ENCODE data around the gene SULF2.

SULF2 gene

GRCh38 chr20:47711046-47711752, 74.1 kb downstream of the SULF2 start:
- no peak for DNase-seq (ENCODE audit: low read depth, low spot score)

DNA sequence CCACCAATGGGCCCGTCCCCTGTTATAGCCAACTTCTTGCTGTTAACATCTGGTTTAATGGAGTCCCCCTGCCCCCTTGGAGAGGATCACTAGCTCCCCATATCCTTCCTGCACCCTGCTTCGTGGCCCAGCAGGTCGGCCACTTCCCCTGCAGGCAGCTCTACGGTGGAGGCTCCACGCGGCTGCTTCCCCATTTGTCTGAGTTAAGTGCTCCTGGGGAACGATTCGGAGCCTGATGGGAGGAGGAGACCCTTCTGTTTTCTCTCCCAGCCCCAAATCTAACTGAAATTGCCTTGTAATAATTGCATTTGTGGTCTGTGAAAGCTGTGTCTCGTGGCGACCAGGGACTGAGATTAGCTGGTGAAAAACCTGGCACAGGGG, 74.6 kb downstream of the SULF2 start:
- DNase-seq (ENCODE audit: low read depth, low spot score), result no peak

DNA sequence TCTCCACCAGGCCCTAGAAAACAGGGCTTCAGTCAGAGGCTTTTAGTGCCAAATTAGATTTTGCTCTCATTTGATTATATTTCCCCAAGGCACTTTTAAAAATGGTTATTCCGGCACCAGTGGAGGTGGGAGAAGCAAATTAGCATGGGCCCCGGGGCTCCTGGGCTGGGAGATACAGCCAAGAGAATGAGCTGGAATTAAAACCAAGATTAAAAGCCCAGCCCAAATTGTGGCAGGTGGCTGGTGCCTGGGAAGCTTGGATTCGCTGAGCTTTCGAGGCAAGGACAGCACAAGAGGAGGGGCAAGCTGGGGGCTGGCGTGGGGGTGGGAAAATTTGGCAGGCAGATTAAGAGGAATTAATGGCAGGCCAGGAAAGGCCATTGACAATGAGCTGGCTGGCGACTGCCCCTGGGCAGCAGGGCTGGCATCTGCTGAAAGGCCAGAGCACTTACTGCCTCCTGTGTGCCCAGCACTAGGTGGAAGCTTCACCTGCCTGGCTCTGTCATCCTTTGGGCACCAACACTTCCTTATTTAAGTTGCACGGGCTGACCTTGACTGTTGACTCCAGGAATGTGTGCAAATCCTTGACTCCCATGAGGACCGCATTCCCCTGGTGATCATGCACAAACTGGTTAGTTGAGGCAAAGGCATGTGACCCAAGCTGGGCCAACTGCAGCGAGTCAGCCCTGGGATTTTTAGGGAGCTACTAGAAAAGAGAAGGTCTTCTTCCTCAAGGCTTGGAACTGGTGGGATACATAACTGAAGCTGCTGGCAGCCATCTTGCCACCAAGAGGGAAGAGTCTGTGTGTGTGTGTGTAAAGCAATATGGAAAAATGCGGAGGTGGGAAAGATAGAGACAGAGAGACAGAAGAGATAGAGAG, 76.1 kb downstream of the SULF2 start:
- DNase-seq (ENCODE audit: low read depth, low spot score), result no peak

- no peak for DNase-seq (ENCODE audit: low read depth, low spot score)
Observed at GRCh38 chr20:47708140-47708807, 77.0 kb downstream of the SULF2 start.

- no peak for DNase-seq (ENCODE audit: low read depth, low spot score)
Observed at GRCh38 chr20:47706345-47706744, 78.9 kb downstream of the SULF2 start.

DNA sequence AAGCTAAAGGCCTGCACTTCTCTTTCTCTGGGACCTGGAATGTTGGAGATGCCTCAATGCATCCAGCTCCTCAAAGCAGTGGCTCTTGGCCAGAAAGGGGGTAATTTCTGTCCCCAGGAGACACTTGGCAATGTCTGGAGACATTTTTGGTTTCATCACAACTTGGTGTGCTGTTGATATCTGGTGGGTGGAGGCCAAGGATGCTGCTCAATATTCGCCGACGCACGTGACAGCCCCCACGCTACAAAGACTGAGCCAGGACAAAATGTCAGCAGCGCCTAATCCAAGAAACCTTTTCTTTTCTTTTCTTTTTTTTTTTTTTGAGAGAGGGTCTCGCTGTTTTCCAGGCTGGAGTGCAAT, 79.8 kb downstream of the SULF2 start:
- DNase-seq (ENCODE audit: low read depth, low spot score), result no peak

- no peak for DNase-seq (ENCODE audit: low read depth, low spot score)
Observed at GRCh38 chr20:47704746-47705496, 80.4 kb downstream of the SULF2 start.

- no peak for DNase-seq (ENCODE audit: low read depth, low spot score)
Observed at GRCh38 chr20:47703748-47704147, 81.5 kb downstream of the SULF2 start.

- DNase-seq (ENCODE audit: low read depth, low spot score), result no peak
Observed at GRCh38 chr20:47701612-47702011, 83.7 kb downstream of the SULF2 start.

DNA sequence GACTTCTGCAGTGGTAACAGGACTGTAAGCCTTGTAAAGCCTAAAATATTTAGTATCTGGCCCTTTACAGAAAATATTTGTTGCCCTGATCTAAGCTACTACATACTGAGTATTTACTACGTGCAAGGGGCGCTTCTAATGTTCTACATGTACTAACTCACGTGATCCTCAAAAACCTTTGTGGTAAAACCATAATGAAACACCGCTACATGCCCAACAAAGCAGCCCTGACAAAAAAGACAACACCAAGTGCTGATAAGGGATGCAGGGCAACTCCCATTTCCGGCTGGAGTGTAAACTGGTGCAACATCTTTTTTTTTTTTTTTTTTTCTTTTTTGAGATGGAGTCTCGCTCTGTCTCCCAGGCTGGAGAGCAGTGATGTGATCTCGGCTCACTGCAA, 85.0 kb downstream of the SULF2 start:
- DNase-seq (ENCODE audit: low read depth, low spot score), result no peak

DNA sequence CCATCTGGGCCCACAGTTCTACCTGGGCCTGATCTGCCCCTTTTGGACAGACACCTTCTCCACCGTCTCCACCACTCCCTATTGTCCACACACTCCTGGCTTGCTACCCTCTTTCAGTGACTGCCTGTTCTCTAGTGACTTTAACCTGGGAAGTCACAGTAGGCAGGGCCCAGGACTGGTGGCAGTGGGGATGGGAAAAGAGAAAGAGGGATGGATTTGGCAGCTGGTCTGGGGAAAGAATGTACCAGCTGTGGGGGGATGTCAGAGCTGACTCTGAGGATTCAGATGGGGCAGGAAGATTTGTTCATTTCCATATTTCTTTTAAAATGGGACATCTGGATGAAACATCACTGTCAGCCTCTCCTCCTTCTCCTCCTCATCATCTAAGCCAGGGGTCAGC, 85.5 kb downstream of the SULF2 start:
- DNase-seq (ENCODE audit: low read depth, low spot score), result no peak

DNA sequence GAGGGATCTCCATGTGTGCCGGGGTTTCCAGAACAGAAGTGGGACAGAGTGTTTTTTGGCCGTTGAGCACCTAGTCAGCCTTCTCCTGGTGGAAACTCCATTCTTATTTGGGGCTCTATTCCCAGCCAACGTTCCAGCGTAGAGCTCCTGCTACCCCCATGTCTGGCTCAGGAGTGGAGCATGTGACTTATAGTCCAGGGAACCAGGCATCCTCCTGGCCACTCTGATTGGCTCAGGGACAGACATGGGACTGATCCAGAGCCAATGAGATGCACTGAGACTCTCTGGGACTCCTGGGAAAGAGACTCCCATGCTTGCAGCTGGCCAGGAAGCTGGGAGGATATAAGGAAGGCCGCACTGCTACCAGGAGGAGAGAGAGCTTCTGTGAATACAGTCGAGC, 87.1 kb downstream of the SULF2 start:
- DNase-seq (ENCODE audit: low read depth, low spot score), result no peak

DNA sequence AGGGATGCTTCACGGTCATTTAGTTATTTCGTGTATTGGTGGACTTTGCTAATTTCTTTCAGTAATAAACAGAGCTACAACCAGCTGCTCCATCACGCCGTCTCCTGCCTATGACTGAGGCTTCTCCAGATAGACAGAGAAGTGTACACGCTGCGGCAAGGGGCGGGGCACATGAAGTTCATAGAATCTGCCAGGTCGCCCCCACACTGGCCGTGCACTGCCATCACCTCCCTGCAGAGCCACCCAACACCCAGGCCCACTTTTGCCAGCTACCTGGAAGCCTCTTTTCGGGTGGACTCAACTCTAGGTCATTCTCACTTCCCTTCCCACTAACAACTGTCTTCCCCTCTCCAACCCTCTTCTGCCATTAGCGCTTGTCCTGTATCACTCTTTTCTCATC, 88.4 kb downstream of the SULF2 start:
- DNase-seq (ENCODE audit: low read depth, low spot score), result no peak

GRCh38 chr20:47694021-47694818, 91.1 kb downstream of the SULF2 start:
- DNase-seq (ENCODE audit: low read depth, low spot score), result no peak

GRCh38 chr20:47691625-47692024, 93.7 kb downstream of the SULF2 start:
- DNase-seq (ENCODE audit: low read depth, low spot score), result no peak

DNA sequence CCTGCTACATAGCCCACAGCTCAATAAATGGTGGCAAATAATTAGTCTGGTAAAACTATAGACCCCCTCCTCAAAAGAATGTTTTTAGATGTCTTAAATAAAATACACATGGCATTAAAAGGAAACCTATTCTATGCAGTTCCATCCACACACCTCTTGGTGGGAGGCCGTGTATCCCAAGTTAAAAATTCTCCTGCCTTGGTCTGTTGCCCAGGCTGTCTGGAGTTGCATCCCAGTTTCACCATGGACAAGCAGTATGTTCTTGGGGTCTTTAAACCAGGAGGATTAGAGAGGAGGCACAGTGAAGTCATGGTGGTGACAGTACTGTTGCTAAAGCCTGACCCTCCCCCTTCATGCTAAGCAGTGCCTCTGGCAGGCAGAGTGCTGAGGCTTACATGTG, 95.5 kb downstream of the SULF2 start:
- no peak for DNase-seq (ENCODE audit: low read depth, low spot score)

DNA sequence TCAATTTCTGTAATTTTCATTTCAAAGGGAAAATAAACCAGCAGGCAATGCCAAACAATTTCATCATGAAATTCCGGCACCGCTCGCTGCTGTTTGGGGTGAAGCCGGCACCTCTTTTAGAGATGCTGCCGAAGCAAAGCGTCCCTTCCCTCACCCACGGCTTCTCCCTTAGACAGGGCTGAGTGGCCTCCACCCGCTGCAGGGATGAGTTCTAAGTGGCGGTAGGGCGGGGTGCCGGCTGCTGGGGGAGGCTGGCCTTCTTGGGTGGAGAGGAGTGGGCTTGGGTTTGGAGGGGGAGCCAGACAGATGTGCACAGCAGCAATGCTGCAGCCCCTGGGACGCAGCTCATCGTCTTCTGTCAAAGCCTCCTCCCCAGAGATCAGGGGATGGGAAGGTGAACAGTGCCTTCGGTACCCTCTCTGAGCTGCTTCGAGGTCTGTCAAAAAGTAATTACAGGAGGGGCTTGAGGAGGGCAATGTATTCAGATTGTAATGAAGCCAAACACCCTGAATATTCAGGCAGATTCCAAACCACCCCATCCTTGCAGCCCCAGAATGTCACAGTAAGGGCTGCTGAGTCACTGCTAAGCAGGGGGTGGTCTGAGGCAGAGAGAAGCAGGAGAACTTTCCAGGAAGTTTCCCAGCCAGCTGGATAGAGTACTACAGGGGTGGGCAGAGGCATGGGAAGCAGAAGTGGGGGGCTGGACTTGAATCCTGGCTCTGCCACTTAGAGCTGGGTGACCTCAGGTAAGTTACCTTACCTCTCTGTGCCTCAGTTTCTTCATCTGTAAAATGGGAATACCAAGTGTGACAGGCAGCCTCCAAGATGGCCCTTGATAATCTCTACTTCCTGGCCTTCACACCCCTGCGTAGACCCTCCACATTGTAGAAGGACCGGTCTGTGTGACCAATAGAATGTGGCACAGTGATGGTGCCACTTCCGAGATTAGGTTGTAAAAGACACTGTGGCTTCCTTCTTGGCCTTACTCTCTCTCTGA, 96.6 kb downstream of the SULF2 start:
- DNase-seq (ENCODE audit: low read depth, low spot score), result peak; percentile 73

DNA sequence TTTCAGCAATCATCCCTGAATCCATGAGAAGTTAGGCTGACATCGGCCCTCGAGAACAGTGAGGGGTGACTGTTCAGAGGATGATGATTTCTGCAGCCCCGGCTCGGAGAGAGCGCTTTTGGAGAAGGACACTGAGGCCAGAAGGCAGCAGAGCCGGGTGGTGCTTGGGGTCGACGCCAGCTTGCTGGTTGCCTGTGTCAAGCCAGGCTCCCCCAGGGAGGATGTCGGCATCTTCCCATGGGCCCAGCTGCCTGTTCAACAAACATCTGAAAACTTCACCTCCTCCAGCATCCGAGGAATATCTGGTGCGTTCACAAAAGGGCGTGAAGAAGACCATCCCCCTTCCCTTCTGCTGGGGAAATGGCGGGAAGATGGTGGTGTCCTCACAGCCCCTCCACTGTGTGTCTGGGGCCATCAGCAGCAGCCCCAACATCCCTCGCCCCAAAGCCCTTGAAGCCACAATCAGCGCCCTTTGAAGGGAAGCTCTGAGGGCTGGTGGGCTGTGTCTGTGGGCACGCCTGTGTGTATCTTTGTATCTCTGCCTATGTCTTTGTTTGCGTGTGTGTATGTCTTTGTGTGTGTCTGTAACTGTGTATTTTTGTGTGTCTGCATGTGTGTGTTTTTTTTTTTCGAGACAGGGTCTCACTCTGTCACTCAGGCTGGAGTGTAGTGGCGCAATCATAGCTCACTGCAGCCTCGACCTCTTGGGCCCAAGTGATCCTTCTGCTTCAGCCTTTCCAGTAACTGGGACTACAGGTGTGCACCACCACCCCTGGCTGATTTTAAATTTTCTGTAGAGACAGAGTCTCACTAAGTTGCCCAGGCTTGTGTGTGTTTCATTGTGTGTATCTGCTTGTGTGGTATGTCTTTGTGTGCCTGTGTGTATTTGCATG, 97.9 kb downstream of the SULF2 start:
- DNase-seq (ENCODE audit: low read depth, low spot score), result no peak

DNA sequence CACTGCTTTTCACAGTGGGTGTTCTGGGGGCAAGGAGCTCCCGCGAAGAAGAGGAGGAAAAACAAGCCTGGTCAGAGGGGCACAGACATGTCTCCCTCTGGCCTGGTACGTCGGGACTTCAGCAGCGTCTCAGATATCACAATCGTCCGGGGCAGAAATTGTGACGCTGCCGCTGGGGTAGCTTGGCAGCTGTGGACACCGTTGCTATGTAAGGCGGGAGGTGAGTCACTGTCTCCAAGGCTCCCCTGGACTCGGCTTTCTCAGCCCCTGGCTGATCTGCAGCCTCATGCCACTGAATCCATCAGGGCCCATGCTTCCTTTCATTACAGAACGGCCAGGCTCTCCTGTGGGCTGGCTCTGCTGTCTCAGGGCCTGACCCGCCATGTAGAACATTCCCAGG, 98.7 kb downstream of the SULF2 start:
- DNase-seq (ENCODE audit: low read depth, low spot score), result no peak

All from iPS DF 19.7 (cell line).